HTR-8/SVneo (cell line): ENCODE measurements around the gene VEGFB.
A peak's percentile ranks its signal among the peaks of the same experiment; 100 is the strongest.

Source experiments
- DNase-seq: peaks from one replicate; pipeline ENCODE4 v3.0.0; 2011; ENCODE audit warnings: low spot score, mixed read lengths; ENCODE audit not compliant: insufficient read length
- FAIRE-seq: peaks from 2 replicates; lab custom pipeline; 2011; peaks lifted over from hg19 to GRCh38; lab: Jason Lieb, UNC

The VEGFB gene, protein sequence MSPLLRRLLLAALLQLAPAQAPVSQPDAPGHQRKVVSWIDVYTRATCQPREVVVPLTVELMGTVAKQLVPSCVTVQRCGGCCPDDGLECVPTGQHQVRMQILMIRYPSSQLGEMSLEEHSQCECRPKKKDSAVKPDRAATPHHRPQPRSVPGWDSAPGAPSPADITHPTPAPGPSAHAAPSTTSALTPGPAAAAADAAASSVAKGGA

DNA sequence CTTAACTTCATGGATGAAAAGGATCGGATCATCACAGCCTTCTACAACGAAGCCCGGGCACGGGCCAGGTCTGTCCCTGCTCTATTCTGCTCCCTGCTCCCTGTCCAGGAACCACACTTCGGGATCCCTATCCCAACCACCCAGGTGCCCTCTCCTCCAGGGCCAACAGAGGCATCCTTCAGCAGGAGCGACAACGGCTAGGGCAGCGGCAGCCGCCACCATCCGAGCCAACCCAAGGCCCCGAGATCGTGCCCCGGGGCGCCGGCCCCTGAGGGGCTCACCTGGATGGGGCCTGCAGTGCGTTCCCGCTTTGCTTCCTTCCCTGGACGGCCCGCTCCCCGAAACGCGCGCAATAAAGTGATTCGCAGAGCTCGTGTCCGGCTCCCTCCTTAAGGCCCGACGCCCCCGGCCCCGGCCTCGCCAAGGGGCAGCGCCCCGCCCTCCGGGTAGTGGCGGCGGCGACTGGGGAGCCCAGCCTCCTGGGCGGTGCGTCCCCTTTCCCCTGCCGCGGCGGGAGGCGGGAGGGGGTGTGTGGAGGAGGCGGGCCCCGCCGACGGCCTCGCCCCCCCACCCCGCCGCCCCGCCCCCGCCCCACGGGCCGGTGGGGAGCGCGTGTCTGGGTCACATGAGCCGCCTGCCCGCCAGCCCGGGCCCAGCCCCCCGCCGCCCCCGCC lies at the start of gene VEGFB:
VEGFB (plus strand) TSS at position 672 of the 674 bp plus-strand sequence. CDS start 250 bp downstream, outside the sequence.
- FAIRE-seq = no peak
- DNase-seq = peak; percentile 60

DNA sequence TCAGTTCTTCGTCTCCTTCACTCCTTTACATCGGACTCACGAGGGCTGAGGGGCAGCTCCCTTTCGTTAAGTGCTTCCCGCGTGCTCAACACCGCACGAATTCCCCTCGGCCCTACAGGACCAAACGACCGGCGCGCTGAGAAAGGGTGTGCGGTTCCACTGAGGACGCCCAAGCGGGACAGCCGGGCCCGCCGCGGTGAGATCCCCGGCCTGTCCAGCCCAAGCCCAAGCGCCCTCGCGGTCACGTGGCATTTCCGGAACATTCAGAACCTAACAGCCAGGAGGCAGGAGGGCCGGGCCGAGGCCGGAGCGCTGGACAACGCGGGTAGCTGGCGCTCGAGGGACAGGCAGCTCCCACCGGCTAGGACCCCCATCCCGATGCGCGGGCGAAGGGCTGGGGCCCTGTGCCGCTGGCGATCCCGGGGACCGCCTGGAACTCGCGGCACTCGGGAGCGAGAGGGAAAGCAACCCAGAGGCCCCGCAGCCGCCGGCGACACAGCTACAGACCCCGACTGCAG lies 49.1 kb upstream of the VEGFB start:
- peak; percentile 45 for DNase-seq
- no peak for FAIRE-seq

DNA sequence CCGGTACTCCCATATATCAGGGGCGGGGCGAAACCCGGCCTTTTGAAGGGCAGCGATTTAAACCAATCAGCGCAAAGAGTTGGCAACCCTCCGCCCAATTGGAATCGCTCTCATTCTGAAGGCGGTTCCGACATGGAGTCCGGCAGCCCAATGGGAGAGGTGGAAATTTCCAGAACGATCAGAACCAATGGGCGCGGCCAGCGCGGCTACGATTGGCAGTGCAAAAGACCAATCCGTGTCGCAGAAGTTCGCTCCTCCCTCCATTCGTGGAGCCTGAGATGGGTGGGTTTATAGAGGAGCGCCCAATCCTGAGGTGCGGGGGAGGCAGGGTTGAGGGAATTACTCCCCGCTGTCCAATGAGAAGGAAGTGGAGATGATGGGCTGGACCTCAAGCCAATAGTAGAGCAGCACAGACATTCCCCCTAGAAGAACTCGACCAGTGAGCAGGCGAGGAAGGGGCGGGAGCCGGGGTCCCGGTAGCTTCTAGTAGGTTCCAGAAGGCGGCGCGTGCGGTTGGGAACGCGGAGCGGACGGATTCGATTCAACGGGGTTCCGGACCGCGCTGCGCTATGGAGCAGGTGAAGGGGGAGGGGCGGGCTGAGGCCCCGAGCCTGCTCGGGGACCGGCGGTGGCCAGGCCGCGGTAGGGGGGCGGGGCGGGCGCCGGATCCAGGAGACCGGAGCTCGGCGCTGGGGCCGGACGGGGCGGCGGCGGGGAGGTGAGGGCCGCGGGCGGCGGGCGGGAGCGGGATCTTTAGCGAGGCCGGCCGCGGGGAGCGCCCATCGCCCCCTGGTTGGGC lies 48.5 kb upstream of the VEGFB start, which contains the start of gene STIP1:
STIP1 (plus strand) TSS at position 479 of the 799 bp plus-strand sequence; CDS start at position 570, 91 bp downstream.
- FAIRE-seq (no peak), DNase-seq (peak; percentile 99)

DNA sequence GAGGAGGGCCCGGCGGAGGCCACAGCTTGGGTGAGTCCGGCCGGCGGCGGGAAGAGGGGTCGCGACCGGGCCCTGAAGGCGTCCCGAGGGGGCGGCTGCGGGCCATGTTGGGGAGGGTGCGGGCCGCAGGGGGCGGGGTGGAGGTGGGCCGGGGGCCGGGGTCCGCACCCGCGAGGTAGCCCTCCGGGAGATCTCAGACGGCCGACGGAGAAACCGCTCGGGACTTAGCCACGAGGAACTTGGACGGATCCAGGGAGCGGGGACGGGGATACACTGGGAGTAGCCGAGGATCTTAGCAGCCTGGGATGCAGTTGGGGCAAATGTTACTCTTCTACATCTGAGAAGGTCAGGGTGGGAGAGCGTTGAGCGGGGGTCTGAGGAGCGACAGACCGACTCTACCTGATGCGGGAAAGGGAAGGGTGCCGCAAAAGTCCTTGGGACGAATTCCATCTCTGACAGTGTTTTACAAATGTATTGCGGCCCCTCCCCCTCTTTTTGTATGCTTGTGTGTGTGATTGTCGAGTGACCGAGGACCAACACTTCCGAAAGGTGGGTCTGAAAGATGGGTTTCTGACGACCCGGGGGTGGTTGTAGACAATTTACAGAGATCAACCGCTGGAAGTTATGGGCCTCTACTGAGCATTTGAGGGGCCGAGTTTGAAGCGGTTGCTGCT lies 47.8 kb upstream of the VEGFB start:
- DNase-seq (no peak), FAIRE-seq (no peak)

DNA sequence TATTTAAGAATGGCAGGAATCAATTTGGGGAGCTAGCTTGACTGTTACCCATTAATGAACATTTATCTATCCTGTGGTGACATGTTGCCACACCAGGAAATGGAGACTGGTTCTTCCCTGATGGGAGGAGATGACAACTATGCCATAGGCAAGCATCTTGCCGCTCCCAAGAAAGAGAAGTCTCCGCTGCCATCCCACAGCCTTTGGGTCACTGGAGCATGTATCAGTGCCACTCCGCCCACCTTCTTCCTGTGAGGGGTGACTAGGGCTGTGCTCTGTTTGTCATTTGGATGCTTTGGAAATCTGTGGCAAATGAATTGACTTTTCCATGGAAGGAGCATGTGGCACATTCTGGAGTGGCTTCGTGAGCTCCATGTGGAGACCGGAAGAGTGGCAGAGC lies 42.0 kb upstream of the VEGFB start:
- no peak for FAIRE-seq

DNA sequence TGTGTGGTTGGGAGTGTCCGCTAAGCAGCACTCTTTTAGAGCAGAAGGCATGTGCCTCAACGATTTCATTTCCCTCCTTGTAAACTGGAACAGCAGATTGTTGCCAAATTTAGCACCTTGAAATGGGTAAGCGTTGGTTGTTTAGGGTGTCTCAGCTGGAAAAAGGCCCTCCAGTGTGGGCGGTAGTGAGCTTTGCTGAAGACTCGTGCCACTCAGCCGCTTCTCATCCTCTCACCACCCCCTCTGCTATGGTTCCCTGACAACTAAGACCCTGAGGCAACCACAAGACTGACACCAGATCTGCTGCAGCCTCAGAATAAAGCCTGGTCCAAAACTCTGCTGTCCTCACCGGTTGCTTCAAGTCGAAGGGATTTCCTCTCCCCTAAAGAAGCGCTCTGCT lies 37.8 kb upstream of the VEGFB start:
- FAIRE-seq (no peak), DNase-seq (no peak)

More for the DNA sequence above, 42.0 kb upstream of the VEGFB start:
- no peak for DNase-seq

DNA sequence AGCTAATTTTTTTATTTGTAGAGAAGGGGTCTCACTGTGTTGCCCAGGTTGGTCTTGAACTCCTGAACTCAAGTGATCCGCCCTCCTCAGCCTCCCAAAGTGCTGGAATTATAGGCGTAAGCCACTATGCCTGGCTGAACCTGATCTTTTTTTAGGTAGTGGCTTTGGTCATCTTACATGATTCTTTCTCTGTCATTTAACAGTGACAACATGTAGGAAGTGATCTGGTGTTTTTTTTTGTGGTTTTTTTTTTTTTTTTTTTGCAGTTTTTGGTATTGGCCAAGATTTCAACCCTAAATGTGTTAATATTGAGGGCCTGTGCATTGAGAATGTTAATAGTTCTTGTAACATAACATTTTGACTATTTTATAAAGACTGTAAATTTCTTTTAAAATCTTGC lies 35.9 kb upstream of the VEGFB start:
- FAIRE-seq (no peak), DNase-seq (no peak)

DNA sequence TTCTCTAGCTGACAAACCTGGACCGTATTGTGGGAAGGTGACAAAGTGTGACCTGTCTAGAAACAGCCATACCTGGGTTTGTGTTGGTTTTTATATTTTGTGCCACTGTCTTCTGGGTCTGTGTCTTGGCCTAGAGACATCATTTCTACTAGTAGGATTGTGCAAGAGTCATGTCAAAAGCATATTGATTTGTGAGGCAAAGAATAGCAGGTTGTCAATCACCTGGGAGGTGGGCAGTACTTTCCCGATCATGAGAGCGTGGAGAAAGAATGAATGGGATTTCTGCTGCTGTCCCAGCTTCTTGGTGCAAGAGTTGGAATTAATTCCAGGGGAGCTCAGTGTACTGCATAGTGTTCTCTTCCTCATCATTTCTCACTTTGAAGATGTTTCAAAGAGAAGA lies 32.8 kb upstream of the VEGFB start:
- FAIRE-seq = no peak
- DNase-seq = no peak

DNA sequence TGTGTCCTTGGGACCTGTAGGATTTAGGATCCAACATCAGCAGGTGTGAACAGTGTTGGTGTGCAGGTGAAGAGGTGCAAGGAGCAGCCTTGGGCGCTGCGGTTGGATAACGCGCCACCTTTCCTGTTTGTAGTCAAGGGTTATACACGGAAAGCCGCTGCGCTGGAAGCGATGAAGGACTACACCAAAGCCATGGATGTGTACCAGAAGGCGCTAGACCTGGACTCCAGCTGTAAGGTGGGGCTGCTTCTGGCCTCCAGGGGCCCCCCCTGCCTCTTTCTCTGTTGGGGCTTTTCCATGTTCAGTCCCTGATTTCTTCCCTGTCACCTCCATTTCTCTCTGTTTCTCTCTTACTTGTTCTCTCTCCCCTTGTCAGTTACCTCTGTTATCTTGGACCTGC lies 31.4 kb upstream of the VEGFB start:
- no peak for FAIRE-seq

DNA sequence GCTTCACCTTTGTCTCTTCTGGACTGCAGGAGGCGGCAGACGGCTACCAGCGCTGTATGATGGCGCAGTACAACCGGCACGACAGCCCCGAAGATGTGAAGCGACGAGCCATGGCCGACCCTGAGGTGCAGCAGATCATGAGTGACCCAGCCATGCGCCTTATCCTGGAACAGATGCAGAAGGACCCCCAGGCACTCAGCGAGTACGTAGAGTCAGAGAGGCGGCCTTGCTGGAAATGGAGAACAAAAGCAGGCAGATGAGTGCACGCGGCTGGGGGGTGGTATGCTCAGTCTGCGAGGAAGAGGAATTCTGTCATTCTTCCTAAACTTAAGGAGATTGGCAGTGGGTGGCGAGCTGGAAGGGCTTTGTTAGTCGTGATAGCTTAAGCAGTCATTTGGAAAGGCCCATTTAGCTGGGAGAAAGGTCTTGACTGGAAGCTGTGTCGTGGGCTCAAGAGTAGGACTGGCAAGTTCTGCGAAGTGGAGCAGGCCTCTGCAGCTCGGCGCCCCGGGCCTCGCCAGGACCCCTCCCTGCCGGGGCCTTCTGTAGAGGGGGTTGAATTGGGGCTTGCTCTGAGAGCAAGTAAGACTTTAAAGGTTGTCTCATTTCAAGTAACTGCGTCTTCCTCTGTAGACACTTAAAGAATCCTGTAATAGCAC lies 30.8 kb upstream of the VEGFB start:
- no peak for DNase-seq
- no peak for FAIRE-seq

More for the DNA sequence above, 31.4 kb upstream of the VEGFB start:
- DNase-seq = no peak

DNA sequence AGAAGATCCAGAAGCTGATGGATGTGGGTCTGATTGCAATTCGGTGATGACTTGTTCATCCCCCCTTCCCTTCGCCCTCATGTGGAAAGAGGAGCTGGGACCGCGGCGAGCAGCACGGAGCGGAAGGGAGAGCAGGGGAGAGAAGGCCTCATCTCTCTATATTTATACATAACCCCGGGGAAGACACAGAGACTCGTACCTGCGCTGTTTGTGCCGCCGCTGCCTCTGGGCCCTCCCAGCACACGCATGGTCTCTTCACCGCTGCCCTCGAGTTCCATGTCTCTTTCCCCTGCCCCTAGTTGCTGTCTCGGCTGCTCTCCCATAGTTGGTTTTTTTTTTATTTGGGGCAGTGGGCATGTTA lies 30.3 kb upstream of the VEGFB start:
- FAIRE-seq (no peak), DNase-seq (no peak)

DNA sequence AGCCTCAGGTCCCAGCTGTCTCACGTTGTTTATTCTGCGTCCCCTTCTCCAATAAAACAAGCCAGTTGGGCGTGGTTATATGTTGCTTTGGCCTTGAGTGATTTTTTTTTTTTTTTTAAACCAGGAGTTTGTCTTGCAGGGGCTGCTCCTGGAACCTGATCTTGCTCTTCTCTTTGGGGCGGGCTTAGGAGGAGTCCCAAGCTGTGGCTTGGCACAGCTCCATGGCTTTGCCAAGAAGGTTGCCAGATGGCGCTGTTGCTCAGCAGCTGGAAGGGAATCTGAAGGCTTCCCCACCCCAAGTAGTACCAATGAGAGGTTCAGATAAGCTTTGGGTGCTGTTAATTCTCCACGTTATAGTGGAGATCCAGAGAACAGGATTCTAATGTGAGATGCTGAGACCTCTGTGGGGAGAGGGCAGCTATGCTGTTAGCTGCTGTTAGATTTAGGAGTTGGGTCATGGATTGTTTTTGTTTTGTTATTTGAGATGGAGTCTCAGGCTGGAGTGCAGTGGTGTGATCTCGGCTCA lies 29.9 kb upstream of the VEGFB start:
- FAIRE-seq = no peak
- peak; percentile 91 for DNase-seq

DNA sequence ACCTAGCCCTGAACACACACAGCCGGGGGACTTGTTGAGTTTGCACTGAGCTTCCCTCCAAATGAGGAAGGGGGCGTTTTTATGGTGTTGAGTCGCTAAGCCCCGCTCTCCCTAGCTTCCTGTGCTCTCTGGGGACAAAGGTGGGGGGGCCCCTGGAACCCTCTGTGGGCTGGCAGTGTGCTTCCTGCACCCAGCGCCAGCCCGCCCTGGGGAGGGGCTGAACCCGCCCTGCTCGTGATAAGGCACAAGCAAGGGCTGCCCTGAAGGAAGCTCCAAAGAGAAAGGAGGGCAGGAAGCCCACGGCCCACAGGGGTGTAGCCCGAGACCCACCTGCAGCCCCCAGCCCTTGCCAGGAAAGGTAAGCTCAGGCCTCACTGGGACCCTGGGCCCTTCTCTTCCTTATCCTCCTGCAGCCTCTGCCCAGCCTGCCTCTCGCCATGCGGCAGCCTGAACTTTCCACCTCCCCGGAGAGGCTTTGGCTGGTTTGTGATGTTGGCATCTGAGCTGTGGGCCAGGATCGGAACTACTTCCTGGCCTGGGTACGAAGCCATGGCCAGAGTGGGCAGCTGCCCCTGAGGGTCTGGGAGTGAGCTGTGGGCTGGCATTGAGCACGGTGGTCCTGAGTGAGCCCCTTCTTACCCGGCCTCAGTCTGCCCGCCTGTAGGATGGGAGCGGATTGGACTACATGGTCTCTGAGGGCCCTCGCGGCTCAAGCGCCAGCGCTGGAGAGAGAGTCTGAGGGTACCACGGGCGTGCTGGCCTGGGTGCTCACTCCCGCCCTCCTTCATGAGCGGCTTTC lies 27.7 kb upstream of the VEGFB start, which contains the start of gene FERMT3:
FERMT3 (plus strand) TSS at position 265 of the 799 bp plus-strand sequence. CDS start 644 bp downstream, outside the sequence.
- no peak for FAIRE-seq
- no peak for DNase-seq

DNA sequence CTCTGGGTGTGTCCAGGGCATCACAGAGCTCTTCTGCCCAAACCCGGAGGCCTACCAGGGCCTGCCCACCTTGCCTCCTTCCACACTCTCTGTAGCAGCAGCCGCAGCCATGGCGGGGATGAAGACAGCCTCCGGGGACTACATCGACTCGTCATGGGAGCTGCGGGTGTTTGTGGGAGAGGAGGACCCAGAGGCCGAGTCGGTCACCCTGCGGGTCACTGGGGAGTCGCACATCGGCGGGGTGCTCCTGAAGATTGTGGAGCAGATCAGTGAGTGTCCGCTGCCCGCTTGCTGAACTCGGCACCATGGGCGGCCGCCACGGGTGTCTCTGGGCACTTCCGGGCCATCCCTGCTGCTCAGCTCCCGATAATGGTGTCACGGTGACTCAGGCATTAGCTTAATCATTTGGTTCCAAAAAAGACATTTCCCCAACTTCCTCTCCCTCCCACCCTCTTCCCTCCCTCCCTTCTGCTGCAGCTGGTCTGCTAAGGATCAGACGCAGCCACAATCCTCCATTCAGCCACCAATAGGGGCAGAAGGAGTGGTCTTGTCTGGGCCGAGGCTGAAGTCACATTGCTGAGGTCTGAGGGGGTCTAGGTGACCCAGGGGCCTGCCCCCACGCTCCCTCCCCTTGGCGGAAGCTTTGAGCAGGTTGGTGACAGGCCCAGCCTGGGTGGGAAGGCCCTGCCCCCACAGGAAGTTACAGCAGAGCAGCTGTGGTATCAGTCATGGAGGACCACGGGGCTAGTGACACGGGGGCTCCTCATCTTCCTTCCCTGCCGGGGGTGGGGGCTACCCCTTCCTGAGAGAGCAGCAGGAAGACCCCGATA lies 26.9 kb upstream of the VEGFB start:
- FAIRE-seq (no peak), DNase-seq (no peak)

DNA sequence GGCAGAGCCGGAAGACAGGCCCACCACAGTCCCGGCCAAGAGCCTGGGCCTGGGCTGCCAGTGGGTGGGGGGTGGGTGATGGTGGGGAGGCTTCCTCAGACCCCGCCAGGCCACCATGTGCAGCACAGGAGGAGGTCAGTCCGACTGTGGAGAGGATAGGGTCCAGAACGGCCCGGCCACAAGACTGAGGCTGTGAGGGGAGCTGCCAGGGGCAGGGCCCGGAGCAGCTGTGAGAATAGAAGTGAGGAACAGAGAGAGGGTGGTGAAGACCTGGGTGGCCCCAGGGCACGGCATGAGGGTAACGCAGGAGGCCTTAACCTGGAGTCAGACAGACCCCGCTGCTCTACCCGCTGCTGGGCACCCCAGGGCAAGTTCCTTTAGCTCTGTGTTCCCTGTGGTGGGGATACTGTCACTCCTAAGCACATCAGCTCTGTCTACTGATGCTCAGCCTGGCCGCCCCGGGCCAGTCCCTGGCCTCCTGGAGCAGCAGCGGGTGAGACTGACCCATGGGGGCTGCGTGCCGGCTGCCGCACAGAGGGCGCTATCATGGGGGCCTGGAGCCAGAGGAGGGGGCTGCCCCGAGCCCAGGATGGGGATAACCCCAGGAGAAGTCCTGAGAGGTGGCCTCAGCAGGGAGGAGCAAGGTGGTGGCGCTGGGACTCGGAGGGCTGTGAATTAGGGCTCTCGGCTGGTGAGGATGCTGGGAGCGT lies 26.1 kb upstream of the VEGFB start:
- FAIRE-seq = no peak

DNA sequence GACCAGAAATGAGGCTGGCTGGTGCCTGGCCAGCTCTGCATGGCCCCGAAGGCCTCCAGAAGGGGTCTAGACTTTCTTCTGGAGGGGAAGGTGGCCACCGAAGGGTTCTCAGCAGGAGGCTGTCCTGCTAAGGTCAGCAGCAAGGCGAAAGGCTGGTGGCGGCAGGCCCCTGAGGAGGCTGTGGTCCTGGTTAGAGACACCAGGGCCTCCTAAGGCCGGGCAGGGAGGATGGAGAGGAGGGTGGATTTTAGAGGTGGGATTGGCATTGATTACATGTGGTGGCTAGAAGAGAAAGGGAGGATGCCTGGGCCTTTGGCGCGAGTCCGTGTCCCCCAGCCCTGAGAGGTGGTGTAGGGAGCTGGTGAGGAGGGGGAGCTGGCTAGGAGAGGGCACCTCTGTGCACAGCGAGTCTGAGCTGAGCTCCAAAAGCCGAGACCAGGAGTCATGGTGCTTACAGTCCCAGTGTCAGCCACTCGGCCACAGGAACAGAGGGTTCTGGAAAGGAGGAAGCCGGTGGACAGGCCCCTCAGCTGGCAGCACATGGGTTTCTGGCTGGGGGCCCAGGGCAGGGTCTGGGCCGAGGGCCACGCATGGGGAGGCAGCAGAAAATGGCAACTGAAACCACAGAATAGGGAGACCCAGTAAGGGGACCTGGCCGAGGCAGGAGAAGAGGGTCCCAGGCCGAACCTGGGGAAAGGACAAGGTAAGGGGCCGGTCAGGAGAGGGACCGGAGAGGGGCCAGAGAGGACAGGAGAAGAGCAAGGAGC lies 25.4 kb upstream of the VEGFB start:
- FAIRE-seq (no peak), DNase-seq (no peak)

More for the DNA sequence above, 26.1 kb upstream of the VEGFB start:
- no peak for DNase-seq

DNA sequence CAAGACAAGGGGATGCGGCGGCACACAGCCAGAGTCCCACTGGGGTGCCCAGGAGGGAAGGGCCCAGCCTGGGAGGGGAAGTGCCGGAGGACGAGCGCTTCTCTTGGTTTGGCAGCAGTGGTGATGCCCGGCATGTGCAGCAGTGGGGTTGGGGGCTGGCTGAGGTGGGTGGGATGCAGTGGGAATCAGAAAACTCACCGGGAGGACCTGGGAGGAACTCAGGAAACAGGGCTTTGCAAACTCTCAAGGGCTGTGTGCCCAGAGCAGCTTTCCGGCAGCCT lies 24.9 kb upstream of the VEGFB start:
- DNase-seq (no peak), FAIRE-seq (no peak)
